GM18519 (cell line): ENCODE results near the gene FZD7.
A peak's percentile ranks its signal among the peaks of the same experiment; 100 is the strongest.

Experiments
- ATAC-seq: cut with Tn5 transposase; IDR thresholded peaks from one replicate; pipeline ENCODE4 v1.9.1; 2021; ENCODE audit warnings: mild to moderate bottlenecking, moderate library complexity; ENCODE audit not compliant: unreplicated experiment, low FRiP score

FZD7 gene

DNA sequence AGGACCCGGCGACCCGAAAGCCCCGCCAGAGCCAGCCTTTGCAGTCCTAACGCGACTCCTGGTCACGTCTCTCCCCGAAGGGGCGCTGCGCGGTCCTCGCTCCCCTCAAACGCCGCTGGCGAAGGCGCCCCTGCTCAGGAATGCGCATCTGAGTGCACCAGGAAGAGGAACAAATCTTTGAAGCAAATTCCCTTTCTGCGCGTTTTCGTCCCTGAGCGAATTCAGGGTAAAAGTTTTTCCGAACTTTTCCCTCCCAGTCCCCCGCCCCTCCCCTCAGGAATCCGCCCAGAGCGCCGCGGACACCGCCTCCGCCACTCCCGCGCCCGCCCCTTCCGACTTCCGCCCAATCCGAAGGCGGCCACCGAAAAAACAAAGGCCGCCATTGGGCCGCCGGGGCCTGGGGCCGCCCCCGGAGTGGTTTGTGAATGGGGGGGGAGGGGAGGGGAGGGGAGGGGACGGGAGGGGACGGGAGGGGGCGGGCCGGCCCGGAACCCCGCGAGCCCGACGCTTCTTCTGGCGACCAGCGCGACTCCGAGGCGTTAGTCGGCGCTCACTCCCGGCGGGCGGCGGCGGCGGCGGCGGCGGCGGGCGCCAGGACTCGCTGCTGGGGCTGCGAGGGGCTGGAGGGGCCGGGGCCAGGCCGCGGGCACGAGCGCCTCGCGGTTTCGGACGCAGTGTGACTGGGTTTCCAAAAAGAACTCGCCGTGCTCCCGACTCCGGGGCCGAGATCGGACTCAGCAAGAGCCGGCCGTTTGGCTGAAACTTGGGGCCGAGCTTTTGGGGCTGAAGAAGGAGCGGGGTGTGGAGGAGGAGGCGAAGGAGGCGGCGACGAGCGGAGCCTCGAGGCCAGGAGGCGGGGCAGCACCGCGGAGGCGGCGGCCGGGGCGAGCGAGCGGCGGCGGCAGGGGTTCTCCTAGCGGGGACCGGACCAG, at the start of gene FZD7:
Gene FZD7, plus strand, starts transcription at position 539 of the 932 bp plus-strand sequence. CDS start 793 bp downstream, outside the sequence.
- ATAC-seq: peak; percentile 60

DNA sequence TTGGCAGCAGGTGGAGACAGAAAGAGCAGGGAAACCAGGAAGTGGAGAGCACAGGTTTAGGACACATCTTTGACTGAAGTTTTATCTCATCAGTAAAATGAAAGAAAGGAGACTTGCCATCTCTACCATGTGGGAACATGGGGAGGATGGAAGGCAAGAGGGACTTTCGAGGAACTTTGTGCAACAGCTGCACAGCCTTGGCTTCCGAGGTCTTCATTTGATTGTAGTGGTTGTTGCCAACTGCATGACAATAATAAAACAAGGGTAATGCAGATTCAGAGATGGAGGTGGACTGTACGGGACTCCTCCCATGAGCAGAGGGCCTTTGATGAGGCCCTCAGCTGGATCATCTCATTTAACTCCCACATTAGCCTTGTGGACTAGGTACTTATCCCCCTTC, 49.3 kb upstream of the FZD7 start:
- no peak for ATAC-seq

DNA sequence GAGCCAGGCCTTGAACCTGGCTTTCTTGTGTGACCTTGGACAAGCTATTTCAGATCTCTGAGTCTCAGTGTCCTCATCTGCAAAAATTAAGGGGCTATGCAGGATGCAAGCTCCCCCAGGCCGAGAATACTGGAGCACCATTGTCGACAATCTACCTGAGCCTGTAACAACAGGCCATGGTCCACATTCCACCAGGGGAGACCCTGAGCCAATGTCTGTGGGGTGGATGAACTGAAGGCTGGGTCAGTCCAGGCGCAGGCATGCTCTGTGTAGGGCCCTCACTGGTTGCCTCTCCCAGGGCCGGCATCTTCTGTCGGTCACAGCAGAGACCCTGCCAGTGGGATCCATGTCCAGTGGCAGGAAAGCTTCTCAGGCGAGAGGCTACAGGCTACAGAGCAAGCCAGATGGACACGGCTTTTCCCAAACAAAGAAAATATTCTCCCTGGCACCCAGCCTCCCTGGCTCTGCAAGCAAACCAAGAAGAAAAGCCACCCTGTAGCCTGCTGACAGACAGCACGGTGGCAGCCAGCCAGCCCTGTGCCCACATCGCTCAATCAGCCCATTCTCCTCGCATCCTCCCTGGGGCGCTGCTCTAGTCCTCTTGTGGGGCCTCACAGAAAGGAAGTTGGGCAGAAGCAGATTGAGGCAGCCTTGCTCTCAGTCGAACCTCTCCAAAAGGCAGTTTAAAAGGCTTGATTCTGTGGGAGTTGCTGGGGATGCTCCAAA, 48.7 kb upstream of the FZD7 start:
- ATAC-seq: no peak

DNA sequence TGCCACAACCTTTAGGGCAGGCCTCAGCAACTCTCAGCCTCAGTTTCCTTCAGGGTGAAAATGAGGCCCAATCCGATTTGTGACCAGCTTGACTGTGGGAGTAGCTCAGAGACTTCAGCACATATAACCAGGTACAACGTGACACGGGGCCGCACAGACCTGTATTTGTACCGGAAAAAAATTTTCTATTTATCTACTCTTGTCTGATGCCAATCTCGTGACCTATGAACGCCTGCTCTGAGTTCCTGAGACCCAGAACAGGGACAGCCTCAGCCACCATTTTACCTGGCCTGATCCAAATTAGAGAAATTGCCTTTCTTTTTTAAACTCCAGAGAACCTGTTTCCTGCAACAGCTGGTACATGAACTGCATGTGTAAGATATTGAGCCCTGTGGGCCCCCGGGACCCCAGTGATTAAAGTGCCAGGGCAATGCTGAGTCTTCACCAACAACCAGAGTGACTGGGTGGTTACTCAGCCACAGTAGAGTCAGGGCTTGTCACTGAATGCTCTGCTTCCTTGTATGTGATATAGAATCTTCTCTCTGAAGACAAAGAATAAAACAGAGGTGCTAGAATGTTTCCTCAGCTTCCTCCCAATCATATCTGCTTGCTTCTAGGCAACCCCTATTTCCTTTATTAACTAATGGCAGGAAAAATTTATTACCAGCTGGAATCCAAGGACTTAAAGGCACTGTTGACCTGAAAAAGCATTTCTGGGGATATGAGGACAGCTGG, 47.8 kb upstream of the FZD7 start:
- ATAC-seq: no peak

DNA sequence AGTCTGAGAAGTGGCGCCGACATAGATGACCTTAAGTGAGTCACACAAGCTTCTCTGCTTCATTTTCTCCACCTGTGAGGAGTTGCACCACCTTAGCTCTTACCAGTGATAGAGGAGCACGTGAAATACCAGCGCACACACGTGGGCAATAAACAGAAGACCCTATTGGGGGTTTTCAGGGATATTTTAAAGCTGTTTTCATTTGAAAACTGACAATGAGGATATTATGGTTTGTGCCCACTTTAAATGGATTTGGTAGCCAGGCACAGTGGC, 47.3 kb upstream of the FZD7 start:
- ATAC-seq: no peak

DNA sequence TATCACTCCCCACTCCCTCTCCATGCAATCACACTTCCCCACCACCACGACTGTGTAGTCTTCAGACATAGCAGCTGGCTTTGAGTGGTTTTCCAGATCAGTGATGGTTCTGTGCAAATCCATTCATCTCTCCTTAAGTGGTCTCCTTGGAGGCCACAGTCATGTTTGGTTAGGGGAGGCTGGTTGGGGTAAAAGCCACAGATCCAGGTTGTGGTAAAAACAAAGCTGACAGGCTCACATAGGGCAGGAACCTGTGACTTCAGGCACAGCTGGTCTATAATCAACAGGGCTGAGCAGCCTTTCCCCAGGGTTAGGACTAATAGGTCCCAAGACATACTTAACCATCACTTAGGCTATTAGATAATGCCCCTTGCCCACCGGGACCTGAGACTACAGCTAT, 46.2 kb upstream of the FZD7 start:
- ATAC-seq: no peak

DNA sequence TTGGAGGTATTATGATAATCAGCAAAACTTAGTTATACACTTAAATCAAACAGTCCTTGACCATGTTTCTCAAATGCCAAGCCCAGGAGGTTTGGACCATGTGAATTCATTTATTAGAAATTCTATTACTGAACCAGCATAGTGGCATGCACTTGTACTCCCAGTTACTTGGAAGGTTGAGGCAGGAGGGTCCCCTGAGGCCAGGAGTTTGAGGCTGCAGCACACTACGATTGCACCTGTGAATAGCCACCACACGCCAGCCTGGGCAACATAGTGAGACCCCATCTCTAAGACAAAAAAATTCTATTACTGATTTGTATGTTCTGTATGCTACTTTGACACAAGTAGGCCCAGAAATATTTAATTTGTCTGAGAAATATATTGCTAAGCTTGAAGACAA, 43.6 kb upstream of the FZD7 start:
- no peak for ATAC-seq

DNA sequence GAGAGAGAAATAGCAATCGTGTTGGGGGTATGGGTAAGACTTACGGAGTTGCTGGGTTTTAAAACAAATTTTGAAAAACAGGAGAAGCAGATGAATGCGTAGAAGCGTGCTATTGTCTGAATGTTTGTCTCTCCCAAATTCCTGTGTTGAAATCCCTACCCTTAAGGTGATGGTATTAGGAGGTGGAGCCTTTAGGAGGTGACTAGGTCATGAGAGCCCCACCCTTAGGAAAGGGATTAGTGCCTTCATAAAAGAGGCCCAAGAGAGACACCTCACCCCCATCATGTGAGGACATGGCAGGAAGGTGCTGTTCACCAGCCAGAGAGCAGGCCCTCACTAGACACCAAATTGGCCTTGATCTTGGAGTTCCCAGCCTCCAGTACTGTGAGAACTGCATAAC, 40.7 kb upstream of the FZD7 start:
- no peak for ATAC-seq

DNA sequence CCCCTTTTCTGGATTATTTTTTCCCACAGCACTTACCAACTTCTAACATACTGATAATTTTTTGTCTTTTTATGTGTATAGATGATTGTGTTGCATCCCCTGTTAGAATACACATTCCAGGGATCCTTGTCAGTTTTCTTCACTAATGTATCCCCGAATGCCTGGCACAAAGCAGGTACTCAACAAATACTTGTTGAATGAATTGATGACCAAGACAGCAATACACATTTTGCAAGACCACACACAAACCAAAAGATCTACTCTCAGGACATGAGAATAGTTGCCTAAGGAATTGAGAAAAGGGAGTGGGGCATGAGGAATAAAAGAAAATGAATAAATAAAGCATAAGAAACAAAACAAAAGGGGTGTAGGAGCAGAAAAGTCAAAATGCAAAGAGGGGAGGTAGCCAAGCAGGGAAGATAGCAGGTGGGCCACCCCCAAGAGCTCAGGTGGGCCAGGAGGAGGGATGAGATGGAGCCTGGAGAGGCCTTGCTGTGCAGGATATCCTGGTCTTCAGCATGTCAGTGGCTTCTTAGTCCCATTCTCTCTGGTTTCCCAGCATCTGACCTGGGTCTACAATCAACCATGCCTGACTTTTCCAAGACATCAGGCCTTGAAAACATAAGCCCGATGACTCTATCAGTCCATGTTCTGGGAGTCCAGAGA, 38.5 kb upstream of the FZD7 start:
- ATAC-seq: no peak

DNA sequence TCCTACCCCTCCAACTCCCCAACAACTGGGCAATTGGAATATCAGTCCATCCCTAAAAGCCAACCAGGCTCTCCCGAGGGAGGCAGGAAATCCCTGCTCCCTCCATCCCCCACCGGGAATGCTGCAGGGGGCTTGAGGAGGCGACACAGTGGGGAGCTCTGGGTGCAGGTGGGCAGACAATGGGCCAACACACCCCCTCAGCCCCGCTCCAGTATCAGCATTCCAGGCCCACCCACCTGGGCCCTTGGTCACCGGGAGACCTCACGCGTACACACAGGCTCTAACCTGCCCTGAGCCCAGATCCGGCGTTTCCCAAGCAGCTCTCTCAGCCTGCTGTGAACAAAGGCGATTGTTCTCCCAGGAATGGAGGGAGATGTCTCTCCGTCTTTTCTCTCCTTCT, 37.6 kb upstream of the FZD7 start:
- ATAC-seq: no peak

DNA sequence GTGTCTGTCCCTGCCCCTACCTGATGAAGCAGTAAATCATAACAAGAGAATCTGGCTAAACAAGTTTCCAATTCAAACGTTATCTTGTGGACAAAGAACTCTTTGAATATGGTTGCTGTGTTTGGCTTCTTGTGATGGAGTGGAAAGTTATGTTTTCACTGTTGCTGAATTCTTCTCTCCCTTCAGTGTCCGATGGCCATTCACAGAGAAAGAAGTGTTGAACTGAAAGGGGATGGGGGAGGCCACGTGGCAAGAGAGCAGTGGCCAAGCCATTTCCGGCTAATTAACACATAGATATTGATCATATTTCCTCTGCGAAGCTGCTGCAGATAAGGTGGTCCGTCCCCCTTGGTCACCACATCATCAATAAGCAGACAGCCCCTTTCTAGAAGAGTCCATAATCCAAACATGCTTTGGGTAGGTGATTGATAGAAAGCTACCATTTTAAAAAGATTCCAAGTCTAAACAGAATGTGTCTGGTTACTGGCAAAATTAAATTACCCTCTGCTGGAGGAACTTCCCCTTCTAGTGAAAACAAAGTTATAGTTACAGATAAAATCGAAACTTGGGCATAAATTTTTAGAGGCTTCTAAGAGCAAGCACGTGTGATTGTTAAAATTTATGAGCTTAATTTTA, 36.9 kb upstream of the FZD7 start:
- ATAC-seq: no peak

DNA sequence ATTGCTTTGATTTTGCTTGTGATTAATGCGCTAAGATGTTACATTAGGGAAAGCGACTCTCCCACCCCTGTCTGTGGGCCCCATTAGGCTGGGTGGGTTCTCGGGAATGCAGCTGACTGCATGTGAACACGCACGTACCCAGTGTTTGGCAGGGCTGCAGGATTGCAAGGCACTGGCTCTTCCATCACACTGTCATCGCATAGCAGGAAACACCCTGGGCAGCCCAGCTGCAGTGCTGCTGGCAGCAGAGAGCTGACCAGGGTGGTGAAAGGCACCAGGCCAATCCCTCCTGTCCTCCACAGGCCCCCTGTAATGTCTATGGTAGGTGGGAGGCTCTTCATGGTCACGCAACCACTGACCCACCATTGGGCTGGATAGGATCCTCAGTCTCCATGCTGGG, 34.4 kb upstream of the FZD7 start:
- no peak for ATAC-seq

DNA sequence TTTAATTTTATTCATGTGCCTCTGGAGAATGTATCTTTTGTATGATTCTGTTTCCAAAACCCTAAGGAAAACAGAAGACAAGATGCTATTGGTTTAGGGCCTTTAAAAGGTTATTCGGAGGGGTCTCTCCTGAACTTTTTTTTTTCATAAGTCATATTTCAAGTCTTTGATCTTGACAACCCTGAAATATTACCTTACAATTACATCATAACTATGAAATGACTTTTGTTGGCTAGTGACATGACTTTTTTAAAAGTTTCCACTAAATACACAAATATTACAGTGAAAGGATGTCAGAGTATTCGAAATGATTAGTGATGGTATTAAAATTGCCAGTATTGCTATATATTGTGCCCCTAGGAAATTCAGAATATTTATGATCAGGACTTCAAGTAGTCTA, 31.8 kb upstream of the FZD7 start:
- ATAC-seq: no peak

DNA sequence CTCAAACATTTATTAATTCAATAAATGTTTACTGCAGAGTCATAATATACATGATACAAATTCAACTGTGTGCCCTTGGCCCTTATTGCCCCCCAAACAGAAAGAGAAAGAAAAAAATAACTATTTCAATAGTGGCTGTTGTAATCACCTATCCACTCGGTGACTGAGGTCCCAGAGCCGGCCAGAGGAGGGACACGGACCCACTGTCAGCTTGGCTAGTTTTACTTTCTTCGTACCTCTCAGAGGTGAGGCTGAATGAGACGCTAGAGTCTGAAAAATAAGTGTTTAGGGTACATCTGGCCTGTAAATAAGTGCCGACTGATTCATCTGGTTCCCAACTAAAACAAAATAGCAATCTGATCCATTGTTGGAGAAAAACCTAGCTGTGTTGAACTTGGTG, 31.3 kb upstream of the FZD7 start:
- ATAC-seq: no peak

DNA sequence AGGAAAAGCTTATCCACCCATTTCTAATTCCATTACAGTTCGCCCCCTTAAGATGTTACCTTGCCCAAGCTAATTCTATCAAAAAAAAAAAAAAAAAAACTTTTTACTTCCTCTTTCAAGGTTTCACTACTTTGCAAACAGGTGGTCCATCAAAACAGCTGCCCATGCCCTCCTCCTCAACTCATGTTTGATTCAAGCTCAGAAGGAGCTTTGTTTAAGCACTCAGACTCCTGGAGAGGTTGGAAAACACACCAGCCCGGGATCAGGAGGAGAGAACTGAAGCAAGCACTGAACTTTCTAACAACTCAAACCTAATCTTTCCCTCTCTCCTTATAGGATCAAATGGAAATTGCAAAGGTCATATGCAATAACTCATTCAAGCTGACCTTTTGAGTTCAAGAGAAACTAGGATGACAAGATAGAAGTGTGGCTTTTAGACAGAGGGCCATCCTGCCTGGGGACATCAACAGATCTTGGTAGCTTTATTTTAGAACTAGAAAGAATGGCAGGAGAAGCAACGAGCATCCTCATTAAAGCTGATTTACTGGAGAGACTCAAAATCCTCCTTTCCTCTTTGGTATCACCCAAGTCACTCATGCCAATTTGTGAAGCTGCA, 28.3 kb upstream of the FZD7 start:
- ATAC-seq: no peak

DNA sequence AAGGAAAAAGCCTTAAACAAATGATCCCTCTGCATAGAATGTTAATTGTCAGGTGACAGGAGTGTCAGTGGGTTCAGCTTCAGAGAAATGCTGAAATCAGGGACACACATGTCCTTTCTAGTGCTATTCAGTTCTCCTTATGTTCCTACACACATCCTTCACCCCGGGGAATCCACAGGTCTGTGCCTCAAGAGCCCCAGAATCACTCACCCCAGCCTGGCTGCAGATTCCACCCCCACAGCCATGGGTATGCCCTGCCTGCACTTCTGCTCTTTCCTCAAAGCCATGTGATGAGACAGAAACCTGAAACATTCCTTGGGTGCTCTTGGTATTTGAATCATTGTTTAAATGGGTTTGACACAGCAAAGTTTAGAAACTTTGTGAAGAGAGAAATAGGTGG, 27.4 kb upstream of the FZD7 start:
- no peak for ATAC-seq

DNA sequence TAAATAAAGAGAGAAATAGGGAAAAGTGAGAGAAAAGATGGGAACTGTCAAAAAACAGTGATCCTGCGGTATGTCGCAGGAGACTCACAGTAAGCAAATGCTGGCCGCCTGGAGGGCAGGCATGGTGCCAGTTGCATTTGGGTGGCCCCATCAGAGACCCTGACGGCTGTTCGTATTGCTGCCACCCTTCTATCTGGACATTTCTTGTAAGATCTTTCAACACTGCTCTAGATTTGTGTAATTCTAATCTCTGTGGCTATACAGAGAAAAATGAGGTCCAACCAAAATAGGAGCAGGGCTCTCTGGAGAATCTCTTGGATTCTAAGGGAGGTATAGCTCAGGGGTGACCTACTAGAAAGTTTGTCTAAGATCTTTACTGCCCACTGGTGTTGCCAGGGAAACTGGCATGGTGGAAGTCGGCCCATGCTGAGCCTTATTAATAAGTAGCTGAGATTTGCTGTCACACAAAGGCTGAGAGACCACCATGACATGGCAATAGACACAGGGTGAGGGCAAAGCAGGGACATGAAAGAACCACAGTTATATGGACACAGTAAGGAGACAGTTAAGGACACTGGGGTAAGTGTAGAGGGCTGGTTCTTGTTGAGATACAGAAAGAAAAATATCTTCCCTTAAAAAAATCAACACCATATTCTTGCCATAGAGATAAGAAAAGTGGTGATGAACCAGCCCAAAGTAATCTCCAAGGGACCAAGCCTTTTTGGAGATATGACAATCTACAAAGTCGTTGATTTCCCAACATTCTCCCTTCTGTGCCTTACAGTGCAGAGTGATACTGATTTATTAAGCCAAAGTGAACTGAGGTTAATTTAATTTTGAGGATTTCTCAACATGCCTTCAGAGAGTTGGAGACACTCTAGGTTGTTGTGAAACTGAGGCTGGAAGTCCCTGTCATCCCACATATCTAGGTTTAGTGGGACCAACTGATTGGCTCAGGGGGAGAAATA, 26.4 kb upstream of the FZD7 start:
- ATAC-seq: no peak

DNA sequence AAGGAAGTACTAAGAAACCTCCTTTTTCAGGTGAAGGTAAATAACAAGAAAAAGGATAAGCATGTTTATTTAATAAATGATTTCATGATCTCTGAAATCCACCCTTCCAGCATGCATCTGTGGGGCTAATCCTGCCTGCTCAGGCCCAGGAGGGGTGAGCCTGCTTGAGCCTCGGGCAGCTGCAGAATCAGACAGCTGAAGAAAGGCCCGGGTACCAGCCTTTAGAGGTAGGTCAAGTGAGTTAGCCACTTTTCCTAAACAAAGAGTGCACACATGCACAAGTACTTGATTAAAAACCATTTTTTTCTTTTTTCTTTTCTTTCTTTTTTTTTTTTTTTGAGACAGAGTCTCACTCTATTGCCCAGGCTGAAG, 25.7 kb upstream of the FZD7 start:
- ATAC-seq: no peak

DNA sequence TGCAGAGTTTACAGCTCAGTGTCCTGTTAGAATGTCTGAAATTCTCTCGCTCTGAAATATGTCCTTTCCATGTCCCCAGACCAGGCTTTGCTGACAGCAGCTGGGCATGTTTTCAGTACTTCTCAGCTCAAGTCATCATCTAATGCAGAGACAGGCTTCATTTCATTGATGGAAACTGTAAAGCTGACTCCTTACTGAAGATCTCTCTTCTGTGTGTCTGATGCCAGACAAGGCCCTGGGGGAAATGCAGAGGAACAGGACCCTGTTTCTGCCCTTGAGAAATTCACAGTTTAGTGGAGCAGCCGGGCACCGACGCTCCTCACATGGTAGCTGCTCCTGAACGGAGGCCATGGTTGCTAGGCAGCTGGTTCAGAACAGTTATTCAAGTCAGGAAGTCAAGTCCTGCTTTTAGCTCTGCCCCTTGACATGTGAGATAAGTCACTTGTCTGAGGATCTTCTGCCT, 24.6 kb upstream of the FZD7 start:
- no peak for ATAC-seq
